Measurements from ENCODE around the gene NPAS3.

NPAS3 gene

DNA sequence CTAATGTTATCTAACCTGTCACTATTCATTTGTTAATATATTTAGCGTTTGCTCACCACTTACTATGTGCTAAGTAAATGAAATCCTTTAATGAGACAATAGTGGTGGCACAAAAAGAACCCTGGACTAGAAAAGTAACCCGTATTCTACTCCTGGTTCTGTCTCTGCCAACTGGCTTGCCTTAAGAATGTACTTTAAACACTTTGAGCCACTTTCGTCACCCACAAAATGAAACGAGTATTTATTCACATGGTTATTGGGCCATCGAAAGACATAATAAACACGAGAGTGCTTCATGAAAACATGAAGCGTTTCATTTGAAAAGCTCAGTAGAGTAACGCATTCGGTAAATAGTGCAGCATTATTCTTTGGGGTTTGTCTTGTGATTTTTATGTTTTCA lies 757.5 kb downstream of the NPAS3 start:
- no peak for DNase-seq

DNA sequence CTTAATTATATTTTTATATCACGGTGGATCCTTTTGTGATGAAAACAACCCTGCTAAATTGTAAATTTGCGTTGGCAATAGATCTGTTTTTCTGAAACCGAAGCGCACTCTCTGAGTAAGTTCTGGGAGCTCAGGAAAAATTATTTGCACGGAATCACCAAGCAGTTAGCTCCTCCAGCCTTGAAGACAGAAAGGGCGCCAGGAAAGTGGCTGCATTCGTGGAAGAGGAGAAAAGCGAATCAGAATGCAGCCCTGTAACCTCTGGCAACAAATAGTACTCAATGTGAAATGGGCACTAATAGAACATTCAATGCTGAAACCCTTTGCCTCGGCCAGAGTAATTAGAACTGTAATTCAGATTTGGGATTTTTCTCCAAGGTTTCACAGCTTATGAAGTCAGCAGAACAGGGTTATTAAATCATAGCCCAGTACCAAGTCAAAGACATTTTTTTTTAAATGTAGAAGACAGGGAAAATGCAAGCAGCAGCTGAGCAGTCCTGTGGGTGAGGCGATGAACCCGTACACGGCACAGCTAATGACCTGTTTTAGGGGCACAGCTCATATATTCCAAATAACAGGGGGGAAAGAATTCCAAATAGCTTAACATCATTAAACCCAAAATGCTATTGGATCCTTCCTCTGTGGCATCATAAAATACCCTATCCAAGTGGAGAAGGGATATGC lies 760.8 kb downstream of the NPAS3 start:
- no peak for DNase-seq

DNA sequence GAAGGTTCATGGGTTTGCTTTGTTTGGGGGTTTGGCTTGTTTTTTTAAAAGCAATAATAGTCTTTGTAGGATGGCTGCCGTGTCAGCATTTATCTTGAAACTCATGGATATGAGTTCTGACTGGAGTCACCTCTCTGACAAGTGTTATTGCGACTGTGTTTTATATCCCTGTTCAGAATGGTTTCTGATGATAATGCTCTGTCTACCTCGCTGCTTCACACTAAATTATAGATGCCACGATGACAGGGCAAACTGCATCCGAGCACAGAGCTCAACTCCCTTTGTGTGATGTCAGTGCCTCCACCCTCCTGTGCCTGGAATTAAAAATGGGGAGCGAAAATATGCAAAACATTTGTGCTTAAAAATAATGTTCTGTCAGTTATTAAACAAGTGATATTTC lies 761.4 kb downstream of the NPAS3 start:
- DNase-seq: no peak

DNA sequence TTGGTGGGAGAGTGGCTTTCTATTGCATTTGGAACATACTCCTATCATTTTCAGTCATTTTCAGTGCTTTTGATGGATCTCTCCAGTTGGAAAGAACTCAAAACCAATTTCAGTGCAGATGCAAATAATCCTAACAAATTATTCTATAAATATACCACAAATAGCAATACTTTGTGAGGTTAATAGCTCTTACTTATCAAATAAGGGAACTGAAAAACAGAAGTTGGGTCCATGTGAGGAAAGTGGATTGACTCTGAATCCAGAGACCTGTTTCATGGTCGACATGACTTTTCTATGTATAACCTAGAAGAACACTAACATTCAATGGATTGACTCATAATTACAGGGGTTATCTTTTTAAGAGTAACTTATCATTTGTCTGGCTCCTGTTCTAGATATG lies 763.6 kb downstream of the NPAS3 start:
- DNase-seq: no peak

DNA sequence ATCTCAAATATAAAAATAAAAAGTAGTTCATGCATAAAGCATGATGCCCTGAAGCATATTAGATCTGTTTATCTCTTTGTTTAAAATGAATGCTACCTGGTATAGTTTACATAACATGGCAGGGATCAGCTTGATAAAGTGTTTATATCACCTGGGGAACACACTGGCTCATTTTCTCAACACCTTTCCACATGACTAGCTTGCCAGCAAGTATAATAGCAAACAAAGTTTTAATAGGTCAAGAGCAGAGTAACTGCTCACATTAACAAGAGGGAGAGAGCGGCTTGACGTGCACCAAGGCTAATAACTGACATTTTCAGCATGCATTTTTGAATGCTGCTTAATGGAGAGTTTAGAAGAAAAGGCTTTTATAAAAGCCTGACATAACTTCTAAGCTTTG lies 765.8 kb downstream of the NPAS3 start:
- DNase-seq: no peak

DNA sequence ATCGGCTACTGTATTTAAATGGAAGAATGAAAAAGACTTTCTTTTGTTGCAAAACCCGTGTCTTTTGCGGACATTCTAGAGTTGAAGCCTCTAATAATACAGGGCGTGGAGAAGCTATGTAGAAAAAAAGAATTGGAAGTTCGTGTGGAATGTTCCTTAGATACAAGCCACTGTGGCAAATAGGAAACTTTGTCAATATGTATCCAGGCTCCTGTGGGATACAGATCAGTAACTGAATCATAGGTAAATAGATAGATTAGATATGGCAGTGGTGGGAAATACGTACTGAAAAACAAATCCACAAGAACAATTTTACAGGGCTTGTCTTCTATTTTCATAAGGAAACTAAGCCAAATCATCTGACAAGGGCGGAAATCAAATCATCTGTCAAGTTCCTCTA lies 766.8 kb downstream of the NPAS3 start:
- DNase-seq: no peak

DNA sequence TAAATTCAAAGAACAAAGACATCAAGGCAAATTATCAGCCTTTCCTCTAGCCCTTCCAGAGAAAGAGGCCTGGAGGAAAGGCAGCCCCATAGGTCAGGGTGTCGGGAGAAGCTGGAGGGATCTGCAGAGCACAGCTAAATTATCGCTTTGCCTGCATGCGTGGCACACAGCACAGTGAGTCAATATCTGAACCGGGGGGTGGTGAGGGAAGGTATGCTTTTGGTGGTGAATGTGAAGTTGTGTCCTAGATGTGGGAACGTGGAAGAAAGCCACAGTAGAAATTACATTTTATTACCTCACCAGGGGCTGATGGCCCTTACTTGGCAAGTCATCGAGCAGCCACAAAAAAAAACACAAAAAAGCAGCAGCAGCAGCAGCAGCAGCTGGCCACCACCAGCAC lies 769.0 kb downstream of the NPAS3 start:
- no peak for DNase-seq

DNA sequence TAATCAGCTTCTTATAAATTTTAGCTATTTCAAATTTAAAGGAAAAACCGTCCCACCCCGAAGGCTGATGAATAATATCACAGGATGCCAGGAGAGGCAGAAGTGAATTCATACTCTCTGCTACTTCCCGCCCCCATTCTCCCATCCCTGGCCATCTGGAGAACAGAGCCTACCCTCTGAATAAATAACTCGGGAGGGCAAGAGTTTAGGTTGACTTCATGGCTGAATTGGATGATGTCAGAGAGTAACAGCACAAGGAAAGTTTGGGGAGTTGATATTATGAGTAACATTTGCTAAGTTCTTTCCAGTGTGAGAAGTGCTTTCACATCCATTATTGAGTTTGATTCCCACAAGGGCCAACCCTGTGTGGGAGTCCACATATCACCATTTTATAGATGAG lies 770.6 kb downstream of the NPAS3 start:
- DNase-seq: no peak

DNA sequence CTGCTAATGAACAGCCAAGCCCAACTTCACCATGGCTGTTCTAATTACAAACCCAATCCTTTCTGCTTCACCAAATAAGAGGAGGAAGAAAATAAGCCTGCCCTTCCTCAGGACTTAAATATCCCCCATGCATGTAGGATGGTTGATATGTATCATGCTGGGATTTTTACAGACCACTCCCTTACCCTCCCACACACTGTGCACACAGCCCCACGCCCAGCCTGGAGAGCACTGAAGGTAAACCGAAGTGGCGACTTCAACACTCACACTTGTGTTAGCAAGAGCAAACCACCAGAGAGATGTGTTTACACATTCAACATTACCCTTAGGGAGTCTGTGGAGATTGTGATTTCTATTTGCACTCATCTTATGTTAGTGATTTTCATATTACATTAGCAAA lies 771.0 kb downstream of the NPAS3 start:
- DNase-seq: no peak

DNA sequence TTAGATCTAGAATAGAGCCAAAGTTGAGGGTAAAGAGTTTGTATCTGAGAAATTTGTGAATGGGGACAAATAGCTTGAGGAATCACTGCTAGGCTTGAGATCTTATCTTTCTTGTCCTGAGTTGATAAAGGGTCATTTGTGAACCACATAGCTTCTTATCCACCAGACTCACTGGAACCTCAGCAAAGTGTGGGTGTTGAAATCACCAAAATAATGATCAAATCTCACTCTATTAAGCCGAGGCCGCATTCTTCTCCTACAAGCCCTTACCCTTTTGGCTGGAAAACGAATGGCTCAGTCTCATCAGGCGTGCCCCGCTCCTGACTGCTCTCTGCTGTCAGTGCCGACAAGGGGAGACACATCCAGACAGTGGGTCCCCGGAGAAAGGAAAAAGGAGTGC lies 771.6 kb downstream of the NPAS3 start:
- no peak for DNase-seq

DNA sequence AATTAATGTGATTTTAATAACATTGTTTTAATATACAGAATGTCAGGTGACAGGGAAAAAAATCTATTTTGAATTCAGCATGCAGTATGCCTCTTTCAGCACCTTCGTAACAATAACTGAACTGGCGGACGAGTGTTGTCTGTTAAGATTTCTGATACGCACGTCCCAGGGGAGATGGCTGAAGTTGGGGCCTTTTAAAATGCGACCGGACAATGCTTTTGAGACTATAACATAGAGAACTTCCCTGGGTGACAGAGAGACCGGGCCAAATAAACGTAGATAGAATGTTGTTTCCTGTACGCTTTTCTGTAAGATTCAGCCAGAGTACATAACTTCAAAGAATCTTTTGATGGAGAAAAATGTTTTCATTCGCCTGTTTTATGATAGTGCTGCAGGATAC lies 772.5 kb downstream of the NPAS3 start:
- no peak for DNase-seq

DNA sequence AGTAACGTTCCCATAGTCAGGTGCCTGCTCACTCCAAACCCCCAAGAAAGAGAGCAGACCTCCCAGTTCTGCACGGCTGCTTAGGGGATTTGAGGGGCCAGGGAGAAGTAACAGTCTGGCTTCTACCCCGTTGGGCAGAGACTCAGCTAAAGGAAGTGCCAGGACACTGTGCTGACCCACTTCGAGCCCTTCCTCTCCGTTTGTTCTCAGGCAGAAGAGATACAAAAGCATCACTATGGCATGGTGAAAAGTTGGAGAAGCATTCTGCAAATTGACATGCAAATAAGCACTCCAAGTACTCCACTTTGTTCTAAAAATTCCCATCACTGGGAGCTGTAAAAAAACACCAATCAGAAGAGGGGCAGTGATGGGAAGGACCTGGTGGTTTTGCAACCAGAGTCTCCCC lies 773.1 kb downstream of the NPAS3 start:
- DNase-seq: no peak

DNA sequence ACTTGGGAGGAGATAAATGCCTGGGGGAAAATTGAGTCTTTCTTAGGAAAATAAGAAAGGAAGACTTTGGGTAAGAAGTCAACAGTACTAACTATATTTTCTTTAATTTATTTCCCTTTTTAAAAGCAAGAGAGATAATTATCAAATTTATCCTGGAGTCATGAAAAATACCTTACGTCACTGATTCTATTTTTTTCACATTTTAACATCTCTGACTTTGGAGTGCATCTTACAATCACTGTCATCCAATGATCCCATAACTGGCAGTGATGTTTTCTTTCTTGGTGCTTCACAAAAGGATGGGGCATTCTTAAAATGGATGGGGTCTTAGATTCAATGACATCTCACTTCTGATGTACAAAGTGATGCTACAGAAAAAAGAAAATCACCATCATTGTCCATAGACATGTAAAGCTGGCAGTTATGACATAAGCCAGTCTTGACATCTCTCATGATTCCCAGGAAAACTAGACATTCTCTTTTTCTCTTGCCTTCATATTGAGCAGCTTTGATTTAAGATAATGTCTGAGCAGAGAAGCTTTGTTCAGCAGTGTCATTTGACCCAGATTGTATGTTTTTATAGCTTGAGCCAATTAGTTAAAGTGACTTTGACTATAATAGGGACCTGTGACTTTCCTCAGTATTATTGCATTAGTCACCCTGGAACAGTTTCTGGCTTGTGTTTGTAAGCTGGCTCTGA lies 776.0 kb downstream of the NPAS3 start:
- DNase-seq: no peak

DNA sequence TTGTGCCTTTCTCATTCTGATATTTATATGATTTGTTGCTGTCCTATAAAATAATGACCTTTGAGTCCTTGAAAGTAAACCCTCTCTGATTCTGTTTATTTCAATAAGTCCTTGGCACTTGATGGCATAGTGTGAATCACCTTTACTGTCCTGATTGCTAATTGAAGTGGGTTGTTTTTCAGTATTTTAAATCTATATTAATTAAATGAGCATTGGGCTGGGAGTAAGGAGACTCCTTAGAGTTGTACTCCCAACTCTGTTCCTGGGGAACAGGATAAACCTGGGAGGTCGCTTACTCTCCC lies 776.5 kb downstream of the NPAS3 start:
- no peak for DNase-seq

DNA sequence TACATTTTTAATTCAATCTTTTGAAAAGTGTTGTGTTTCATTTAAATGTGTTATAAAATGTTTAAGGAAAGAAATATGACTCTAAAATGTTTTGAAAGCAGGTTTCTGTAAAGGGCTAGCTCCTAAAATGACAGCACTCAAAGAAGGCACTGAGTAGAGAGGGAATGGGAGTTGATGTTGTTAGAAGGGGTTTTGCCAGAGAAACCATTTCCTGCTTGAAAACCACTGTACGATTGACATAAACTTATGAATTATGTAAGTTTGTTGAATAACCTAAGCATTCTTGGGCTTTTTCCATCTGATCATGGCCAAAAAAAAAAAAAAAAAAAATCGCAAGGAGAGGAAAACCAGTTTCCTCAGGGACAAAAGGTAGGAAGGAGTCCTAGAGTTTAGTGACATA lies 778.2 kb downstream of the NPAS3 start:
- DNase-seq: no peak

DNA sequence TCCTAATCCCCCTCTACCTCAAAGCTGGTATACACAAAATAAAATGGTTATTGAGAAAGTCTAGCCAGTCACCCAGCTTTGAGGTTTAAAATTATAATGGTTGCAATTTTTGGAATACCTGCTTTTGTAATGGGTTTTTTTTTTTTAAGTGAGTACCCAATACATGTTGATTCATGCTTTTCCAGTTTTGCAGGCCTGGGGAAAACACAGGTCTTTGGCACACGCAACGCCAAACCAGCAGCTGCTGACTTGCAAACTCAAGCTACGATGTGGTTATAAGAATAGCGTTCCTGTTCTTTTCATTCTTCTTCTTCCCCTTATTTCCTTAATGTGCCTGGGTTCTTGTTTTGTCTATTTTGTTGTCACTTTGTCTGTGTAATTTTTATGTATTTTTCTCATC lies 779.2 kb downstream of the NPAS3 start:
- no peak for DNase-seq

DNA sequence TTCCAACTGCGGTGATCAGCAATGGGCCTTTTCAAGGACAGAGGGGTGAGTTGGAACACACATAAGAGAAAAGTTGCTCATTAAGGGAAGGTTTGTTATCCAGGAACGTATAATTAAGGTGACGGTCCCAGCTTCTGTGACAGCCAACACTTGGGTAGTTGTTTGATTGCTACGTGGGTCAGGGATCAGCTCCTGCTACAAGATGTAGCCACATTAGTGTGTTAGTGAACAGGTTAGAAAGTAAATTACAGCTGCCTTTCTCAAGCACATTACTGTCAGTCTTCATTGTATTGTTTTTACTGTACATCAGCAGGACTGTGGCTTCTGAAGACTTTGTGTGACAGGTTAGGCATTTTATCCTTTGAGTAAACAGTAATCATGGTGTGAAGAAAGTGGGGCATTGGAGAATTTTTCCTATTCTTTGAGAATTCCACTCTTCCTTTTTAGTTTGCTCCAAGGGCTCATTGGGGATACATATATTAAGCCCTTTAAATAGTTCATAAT lies 781.7 kb downstream of the NPAS3 start:
- DNase-seq: no peak

DNA sequence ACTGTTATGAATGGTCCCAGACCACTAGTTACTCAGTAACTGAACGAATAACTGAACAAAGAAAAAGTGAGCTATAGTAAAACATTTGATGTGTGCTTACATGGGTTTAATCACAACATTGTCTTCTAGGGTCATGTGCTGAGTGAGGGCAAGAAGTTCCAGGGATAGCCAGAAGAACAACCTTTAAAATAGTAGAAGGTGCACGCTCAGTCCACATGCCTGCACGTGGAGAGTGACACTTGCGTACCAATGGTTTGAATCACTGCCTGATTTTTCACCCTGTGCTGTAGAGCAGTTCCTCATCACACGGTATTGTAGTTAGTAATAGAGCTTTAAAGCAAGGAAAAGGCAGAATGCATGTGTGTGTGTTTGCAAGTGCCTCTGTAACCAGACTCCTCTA lies 788.0 kb downstream of the NPAS3 start:
- DNase-seq: no peak

DNA sequence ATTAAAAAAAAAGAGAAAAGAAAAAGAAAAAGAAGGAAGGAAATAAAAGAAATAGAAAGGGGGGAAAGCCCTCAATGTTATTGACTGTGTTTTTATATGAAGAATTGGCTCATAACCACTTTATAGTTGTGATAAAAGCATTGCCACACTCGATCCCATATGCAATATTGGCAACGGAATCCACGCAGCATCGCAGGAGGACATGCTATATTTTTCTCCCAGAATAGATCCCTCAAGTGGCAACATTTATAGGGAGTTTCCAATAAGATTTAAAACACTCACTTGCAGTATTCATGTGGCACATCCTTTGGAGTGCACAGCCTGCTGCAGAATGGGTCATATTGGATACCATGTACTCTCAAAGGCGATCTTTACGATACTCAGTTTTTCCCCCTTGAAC lies 788.9 kb downstream of the NPAS3 start:
- DNase-seq: no peak

DNA sequence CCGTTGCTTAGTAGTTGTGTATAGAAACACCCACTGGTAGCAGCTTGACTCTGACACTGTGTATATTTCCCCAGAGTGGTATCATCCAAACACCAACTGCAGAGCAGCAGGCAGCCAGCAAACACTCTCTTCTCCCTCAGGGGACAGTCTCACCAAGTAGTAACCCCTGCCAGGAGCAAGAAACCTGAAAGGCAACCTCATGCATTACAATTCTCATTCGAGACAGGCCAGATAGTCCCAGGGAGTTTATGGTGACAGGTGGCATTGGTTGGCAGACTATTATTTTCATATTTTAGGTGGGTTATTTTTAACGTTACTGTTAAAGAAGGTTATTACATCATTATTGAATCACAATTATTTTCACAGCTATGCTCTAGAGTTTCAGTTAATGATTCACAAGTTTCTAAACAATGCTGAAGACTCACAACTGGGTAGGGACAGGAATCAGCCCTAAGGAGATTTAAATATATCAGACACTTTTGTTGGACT lies 789.4 kb downstream of the NPAS3 start:
- DNase-seq: no peak

DNA sequence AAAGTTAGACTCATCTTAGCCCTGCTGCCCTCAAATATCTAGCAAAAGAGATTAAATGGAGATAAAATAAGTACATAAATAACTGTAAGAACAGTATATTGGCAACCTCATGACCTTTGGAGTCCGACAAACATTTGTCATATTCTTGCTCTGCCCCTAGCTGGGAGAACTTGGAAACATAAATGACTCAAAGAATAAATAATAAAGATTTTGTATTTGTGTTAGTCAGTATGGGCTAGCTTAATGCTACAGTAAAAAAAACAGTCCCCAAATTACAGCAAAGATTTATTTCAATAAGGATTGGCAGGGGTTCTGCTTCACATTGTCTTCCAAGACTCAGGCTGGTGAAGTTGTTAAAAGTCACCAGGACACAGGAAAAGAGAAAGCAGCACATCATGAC lies 791.5 kb downstream of the NPAS3 start:
- DNase-seq: no peak

DNA sequence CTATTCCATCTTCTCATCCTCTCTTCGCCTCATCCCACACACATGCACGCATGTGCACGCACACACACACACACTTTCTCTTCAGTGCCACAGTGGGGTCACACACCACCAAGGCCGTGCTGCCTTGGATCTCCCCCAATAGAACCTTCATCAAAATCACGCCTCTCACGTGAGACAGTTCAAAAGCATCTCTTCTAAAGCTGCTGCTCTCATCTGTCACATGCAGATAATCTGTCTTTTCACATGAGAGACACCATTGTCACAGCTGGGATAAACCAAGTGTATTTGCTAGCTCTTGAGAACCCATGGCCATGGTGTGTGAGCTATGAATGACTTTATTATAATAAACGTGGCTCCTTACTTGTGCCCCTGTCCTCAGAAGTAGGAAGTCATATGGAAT lies 793.5 kb downstream of the NPAS3 start:
- DNase-seq: no peak

DNA sequence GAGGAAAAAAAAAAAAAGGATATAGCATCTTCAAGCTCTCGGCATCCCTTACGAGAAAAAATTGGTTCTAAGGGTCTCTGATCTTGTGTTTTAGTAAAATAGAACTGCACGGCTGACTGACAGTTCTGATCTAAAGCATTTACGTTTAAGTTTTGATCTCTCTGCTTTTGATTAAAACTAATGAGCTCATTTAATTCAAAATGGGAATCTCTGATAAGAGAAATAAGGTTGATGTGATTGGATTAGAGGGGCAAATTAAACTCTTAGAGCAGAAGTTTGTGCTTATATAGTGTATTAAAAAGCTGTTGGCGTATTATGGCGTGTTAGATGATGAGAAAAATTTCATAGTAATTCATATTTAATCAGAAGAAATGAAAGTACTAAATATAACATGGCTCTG lies 794.6 kb downstream of the NPAS3 start:
- DNase-seq: no peak

DNA sequence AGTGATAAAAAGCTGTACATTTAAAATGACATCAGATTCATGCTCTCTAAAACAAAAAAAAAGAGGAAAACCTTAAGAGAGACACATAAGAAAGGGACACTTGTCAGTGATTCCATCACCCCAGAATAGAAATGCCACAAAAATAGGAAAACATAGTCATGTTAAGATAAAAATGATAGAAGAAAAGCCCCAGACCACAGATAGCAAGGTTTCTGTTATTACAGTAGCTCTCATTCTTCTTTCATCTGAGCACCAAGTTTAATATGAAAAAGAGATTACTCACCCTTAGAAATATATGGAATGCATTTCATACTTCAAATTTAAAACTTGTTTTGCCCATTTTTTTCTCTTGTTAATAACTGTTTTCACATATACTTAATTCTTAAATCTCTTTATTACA lies 795.0 kb downstream of the NPAS3 start:
- no peak for DNase-seq

DNA sequence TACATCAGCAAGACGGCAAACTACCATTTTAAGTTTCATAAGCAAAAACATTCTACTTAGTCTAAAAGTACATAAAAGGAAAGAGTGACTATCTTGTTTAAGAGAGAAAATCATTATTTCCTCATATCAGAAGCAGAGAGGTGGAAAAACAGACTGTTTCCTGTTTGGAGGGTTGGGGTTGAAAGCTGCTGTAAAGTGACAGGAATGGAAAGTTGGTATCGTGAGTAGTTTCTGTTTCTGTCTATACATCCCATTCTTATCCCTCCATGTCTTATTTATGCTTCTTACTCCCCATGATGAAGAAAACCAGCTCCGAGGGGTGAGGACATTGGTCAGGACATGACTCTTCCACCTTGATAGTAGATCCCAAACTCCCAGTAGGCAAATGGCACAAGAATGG lies 795.7 kb downstream of the NPAS3 start:
- DNase-seq: no peak

Measured in activated CD8-positive, alpha-beta memory T cell treated with anti-CD3 and anti-CD28 coated beads for 24 hours (primary cell).